ENCODE data around the gene KRT222. TPM values are rescaled to one million over a fixed set of nuclear protein-coding genes. Genes with fewer than 3 reads are reported as not detected.

KRT222 gene
- total RNA-seq, 2 donors from 2014 or later, result 0.05 to 0.91 TPM

GRCh38 chr17:40695874-40696472 lies 31.0 kb upstream of the KRT222 start:
- H3K27ac ChIP-seq, result peak overlapping the region in 1 of 2 donors; percentile 6
- H3K36me3 ChIP-seq, result no peaks in the 10 kb centered on the region
- H3K4me1 ChIP-seq (replicated peaks), result peaks cover 13% of the 10 kb centered on the region
- H3K9me3 ChIP-seq, result no peaks in the 10 kb centered on the region
- no peaks in the 10 kb centered on the region for H3K27me3 ChIP-seq (replicated peaks; ENCODE audit: insufficient read depth)
- no peak for TF ChIP-seq POLR2AphosphoS5 (IDR thresholded peaks at IDR 0.05)
- no peak for TF ChIP-seq CTCF (IDR thresholded peaks at IDR 0.05)
- TF ChIP-seq POLR2A (IDR thresholded peaks at IDR 0.05), result no peak
- no peak overlapping the region for H3K4me3 ChIP-seq
- 59% methylated on average over 6 of the region's 6 CpGs for WGBS
- intact Hi-C loops (cut with DNase I), result no loop called here
- no peak for DNase-seq (ENCODE audit: low spot score)

GRCh38 chr17:40694584-40694983 lies 29.6 kb upstream of the KRT222 start:
- WGBS, result 55% methylated on average over 9 of the region's 9 CpGs
- peak; percentile 74 for DNase-seq (ENCODE audit: low spot score)

GRCh38 chr17:40687106-40687505 lies 22.1 kb upstream of the KRT222 start:
- intact Hi-C loops (cut with DNase I), result no loop called here
- no peak for DNase-seq (ENCODE audit: low spot score)
- Histone ChIP-seq H3K9me3 (no peaks in the 10 kb centered on the region), H3K27me3 (replicated peaks; ENCODE audit: insufficient read depth) (no peaks in the 10 kb centered on the region), H3K36me3 (no peaks in the 10 kb centered on the region), H3K4me1 (replicated peaks) (no peaks in the 10 kb centered on the region), H3K27ac (no peak overlapping the region), H3K4me3 (no peak overlapping the region)
- TF ChIP-seq POLR2AphosphoS5 (IDR thresholded peaks at IDR 0.05) (no peak), POLR2A (IDR thresholded peaks at IDR 0.05) (no peak), CTCF (IDR thresholded peaks at IDR 0.05) (no peak)
- WGBS, result 65% methylated on average over 5 of the region's 5 CpGs

More at GRCh38 chr17:40694584-40694983, 29.6 kb upstream of the KRT222 start:
- peaks cover 11% of the 10 kb centered on the region for H3K4me1 ChIP-seq (replicated peaks)
- H3K27ac ChIP-seq, result no peak overlapping the region
- TF ChIP-seq POLR2A (IDR thresholded peaks at IDR 0.05) (no peak), POLR2AphosphoS5 (IDR thresholded peaks at IDR 0.05) (peak; percentile 65)
- intact Hi-C loops (cut with DNase I), result no loop called here
- no peak overlapping the region for H3K4me3 ChIP-seq
- no peaks in the 10 kb centered on the region for H3K9me3 ChIP-seq
- H3K27me3 ChIP-seq (replicated peaks; ENCODE audit: insufficient read depth), result no peaks in the 10 kb centered on the region
- no peaks in the 10 kb centered on the region for H3K36me3 ChIP-seq

GRCh38 chr17:40686192-40686591 lies 21.2 kb upstream of the KRT222 start:
- H3K27ac ChIP-seq, result no peak overlapping the region
- 42% methylated on average over 4 of the region's 4 CpGs for WGBS
- intact Hi-C loops (cut with DNase I), result no loop called here
- no peaks in the 10 kb centered on the region for H3K27me3 ChIP-seq (replicated peaks; ENCODE audit: insufficient read depth)
- H3K4me1 ChIP-seq (replicated peaks), result no peaks in the 10 kb centered on the region
- no peak overlapping the region for H3K4me3 ChIP-seq
- no peaks in the 10 kb centered on the region for H3K9me3 ChIP-seq
- DNase-seq (ENCODE audit: low spot score), result no peak
- TF ChIP-seq POLR2AphosphoS5 (IDR thresholded peaks at IDR 0.05) (no peak), CTCF (IDR thresholded peaks at IDR 0.05) (no peak), POLR2A (IDR thresholded peaks at IDR 0.05) (no peak)
- H3K36me3 ChIP-seq, result no peaks in the 10 kb centered on the region

- TF ChIP-seq POLR2AphosphoS5 (IDR thresholded peaks at IDR 0.05) (no peak), POLR2A (IDR thresholded peaks at IDR 0.05) (no peak), CTCF (IDR thresholded peaks at IDR 0.05) (no peak)
- no peaks in the 10 kb centered on the region for H3K36me3 ChIP-seq
- H3K27me3 ChIP-seq (replicated peaks; ENCODE audit: insufficient read depth), result no peaks in the 10 kb centered on the region
- H3K4me1 ChIP-seq (replicated peaks), result no peaks in the 10 kb centered on the region
- intact Hi-C loops (cut with DNase I), result no loop called here
- H3K4me3 ChIP-seq, result no peak overlapping the region
- no peak for DNase-seq (ENCODE audit: low spot score)
- H3K27ac ChIP-seq, result no peak overlapping the region
- H3K9me3 ChIP-seq, result no peaks in the 10 kb centered on the region
These were observed 16.0 kb upstream of the KRT222 start for GRCh38 chr17:40680998-40681397.

Measured in prostate gland (tissue), 2 donors.